HUES48 (cell line): ENCODE measurements around the gene MRPS26.
"Not testable (repeated sequence)": the region's sequence is repeated elsewhere in the genome, so short reads cannot be mapped to it uniquely, and the experiment has no call there.

ENCODE experiments used
- H3K27ac ChIP-seq: one replicate; pipeline ENCODE4 v1.7.0; 2013; ENCODE audit warnings: low read depth, low read length, inconsistent platforms
- H3K27me3 ChIP-seq: 2 replicates; pipeline ENCODE4 v1.6.1; 2013; ENCODE audit warnings: mild to moderate bottlenecking, low read length; ENCODE audit not compliant: control insufficient read depth, insufficient read depth
- H3K36me3 ChIP-seq: 2 replicates; pipeline ENCODE4 v1.6.1; 2013; ENCODE audit warnings: low read length; ENCODE audit not compliant: control insufficient read depth, insufficient read depth
- H3K4me1 ChIP-seq: 2 replicates; pipeline ENCODE4 v1.6.1; 2013; ENCODE audit warnings: mild to moderate bottlenecking, low read length; ENCODE audit not compliant: control insufficient read depth, insufficient read depth
- H3K4me3 ChIP-seq: 2 replicates; pipeline ENCODE4 v1.5.1; 2013; ENCODE audit warnings: mild to moderate bottlenecking, low read depth, low read length
- H3K9ac ChIP-seq: 2 replicates; pipeline ENCODE4 v1.6.1; 2013; ENCODE audit warnings: mild to moderate bottlenecking, low read depth, low read length, moderate library complexity
- H3K9me3 ChIP-seq: 2 replicates; pipeline ENCODE4 v1.6.1; 2013; ENCODE audit warnings: low read length; ENCODE audit not compliant: control insufficient read depth, insufficient read depth

Gene MRPS26

DNA sequence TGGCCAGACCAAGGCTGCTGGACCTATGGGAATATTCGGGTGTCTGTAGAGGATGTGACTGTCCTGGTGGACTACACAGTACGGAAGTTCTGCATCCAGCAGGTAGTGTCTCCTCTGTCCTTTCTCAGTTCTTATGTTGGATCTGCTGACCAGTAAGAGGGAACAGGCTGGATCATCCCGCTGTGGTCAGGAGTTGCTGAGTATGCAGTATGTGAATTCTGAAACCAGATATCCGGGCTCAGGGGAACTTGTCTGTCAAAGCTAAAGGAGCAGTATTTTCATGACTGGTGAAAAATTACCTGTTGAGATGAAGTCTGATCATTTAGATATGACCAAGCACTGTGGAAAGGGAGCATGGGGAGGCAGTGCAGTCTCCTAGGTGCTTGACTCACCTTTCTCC is 24.5 kb upstream of the MRPS26 start:
- Histone ChIP-seq H3K4me3 (no peak overlapping the region), H3K9ac (no peak overlapping the region), H3K4me1 (no peaks in the 10 kb centered on the region), H3K9me3 (no peaks in the 10 kb centered on the region), H3K27ac (no peak overlapping the region), H3K27me3 (no peaks in the 10 kb centered on the region), H3K36me3 (peaks cover 70% of the 10 kb centered on the region)

DNA sequence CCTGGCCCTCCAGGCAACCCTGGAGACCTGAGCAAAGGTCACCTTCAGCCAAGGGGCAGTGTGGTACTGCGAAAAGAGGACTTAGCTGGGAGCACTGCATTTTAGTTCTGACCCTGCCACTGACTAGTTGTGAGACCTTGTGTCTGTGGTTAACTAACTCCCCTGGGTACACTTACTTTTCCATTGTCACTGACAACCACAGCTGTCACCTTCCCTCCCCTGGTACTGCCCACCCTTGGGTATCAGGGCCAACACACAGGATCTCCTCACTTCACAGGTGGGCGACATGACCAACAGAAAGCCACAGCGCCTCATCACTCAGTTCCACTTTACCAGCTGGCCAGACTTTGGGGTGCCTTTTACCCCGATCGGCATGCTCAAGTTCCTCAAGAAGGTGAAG is 24.1 kb upstream of the MRPS26 start:
- H3K27me3 ChIP-seq: no peaks in the 10 kb centered on the region
- no peak overlapping the region for H3K9ac ChIP-seq
- H3K36me3 ChIP-seq: peaks cover 71% of the 10 kb centered on the region
- no peaks in the 10 kb centered on the region for H3K9me3 ChIP-seq
- H3K4me1 ChIP-seq: no peaks in the 10 kb centered on the region
- H3K27ac ChIP-seq: no peak overlapping the region
- H3K4me3 ChIP-seq: no peak overlapping the region

DNA sequence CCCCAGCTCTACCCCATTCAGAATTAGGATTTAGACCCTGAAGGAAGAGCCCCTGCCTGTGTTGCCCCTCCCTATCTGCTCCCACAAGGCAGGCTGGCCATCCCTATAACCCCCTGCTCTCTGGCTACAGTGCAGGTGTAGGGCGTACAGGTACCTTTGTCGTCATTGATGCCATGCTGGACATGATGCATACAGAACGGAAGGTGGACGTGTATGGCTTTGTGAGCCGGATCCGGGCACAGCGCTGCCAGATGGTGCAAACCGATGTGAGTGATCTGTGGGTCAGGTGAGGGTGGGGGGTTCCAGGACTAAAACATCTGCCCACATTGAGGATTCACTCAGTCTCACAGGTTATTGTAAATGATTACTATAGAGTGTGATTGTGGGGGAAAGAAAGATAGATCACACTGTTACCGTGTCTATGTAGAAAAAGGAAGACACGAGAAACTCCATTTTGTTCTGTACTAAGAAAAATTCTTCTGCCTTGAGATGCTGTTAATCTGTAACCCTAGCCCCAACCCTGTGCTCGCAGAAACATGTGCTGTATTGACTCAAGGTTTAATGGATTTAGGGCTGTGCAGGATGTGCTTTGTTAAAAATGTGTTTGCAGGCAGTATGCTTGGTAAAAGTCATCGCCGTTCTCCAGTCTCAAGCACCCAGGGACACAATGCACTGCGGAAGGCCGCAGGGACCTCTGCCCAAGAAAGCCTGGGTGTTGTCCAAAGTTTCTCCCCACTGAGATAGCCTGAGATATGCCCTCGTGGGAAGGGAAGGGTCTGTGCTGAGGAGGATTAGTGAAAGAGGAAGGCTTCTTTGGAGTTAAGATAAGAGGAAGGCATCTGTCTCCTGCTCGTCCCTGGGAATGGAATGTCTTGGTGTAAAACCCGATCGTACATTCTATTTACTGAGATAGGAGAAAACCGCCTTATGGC is 23.0 kb upstream of the MRPS26 start:
- not testable (repeated sequence) for H3K9me3 ChIP-seq, H3K4me1 ChIP-seq, H3K9ac ChIP-seq, H3K4me3 ChIP-seq, H3K27me3 ChIP-seq
- peak overlapping the region; percentile 60 for H3K27ac ChIP-seq
- H3K36me3 ChIP-seq: peaks cover 71% of the 10 kb centered on the region

DNA sequence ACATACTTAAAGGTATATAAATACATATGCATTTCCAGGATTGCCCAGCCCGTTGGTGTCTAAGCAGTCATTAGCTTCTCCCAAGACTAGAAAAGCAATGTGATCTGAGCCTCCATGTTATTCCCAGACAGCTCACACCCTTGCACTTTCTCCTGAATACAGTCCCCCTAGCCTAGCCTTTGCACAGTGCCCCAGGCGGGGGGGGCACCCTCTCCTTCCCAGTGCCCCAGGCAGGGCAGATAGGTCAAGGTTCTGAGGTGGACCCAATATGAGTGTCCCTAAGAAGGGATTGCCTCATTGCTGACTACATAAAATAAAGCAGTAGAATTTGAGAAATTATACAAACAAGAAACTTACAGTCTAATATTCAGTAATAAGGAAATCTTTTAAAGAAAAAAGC is 17.9 kb upstream of the MRPS26 start:
- H3K9ac ChIP-seq: no peak overlapping the region
- H3K4me3 ChIP-seq: no peak overlapping the region
- peaks cover 82% of the 10 kb centered on the region for H3K36me3 ChIP-seq
- H3K27me3 ChIP-seq: no peaks in the 10 kb centered on the region
- no peaks in the 10 kb centered on the region for H3K4me1 ChIP-seq
- H3K9me3 ChIP-seq: no peaks in the 10 kb centered on the region
- no peak overlapping the region for H3K27ac ChIP-seq

DNA sequence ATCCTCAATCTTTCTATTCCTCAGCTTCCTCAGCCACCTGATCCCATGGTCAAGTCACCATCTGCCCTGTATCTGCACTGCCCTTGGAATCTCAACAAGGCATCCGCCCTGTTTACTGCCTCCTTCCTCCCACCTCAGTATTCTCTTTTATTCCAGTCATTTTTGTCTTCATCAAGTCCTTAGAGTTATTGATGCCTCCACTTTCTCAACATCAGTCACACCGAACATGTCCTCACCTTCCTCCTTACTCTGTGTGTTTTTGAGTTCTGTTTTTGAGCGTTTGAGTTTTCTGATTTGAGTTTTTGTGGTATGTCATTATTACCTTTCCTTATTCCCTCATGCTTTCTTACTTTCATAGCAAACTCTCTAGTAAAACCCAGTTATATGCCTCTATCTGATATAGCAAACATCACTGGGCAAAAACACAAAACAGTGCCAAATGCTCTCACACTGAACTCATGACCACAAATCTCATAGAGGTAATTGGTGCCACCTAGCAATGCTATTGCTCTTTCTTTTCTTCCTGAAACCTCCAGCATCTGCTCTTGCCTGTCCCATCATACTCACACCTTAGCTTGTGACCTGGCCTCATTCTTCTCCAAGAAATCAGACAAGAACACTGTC is 14.2 kb upstream of the MRPS26 start:
- Histone ChIP-seq H3K36me3 (peaks cover 79% of the 10 kb centered on the region), H3K27ac (no peak overlapping the region), H3K9me3 (no peaks in the 10 kb centered on the region)

DNA sequence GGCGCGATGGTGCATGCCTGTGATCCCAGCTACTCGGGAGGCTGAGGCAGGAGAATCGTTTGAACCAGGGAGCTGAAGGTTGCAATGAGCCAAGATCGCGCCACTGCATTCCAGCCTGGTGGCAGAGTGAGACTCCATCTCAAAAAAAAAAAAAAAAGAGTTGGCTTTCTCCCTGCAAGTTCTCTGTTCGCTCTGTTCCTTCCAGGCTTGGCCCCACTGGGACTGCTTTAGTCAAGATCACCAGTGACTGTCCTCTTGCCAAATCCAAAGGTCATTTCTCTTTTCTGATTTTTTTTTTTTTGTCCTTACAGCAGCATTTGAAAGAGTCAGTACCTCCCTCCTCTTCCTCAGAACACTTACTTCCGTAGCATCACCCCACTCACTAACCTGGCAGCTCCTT is 13.2 kb upstream of the MRPS26 start:
- Histone ChIP-seq H3K9me3 (no peaks in the 10 kb centered on the region), H3K4me1 (no peaks in the 10 kb centered on the region), H3K27ac (no peak overlapping the region), H3K9ac (no peak overlapping the region), H3K27me3 (no peaks in the 10 kb centered on the region), H3K4me3 (no peak overlapping the region), H3K36me3 (peaks cover 79% of the 10 kb centered on the region)

More for the DNA sequence above, 14.2 kb upstream of the MRPS26 start:
- no peak overlapping the region for H3K4me3 ChIP-seq
- no peak overlapping the region for H3K9ac ChIP-seq
- no peaks in the 10 kb centered on the region for H3K27me3 ChIP-seq
- H3K4me1 ChIP-seq: no peaks in the 10 kb centered on the region

DNA sequence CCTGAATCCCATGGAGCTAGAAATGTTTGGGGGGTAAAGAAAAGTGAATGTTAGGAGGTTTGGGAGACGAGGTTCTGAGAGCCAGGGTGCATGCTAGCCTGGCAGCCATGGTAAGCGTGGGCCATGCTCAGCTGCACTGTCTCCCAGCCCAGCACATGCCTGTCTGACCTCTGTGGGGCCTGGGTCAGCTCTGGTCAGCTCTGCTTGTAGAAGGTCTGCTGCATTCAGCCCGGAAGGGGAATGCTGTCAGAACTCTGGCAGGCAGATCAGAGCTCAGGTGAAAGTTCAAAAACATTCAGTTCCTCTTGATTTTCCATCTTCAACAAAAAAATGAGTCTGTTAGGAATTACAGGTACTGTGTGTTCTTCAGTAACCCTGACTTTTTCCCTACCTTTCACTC is 8.2 kb upstream of the MRPS26 start:
- Histone ChIP-seq H3K36me3 (peaks cover 69% of the 10 kb centered on the region), H3K9me3 (no peaks in the 10 kb centered on the region), H3K27ac (no peak overlapping the region)

DNA sequence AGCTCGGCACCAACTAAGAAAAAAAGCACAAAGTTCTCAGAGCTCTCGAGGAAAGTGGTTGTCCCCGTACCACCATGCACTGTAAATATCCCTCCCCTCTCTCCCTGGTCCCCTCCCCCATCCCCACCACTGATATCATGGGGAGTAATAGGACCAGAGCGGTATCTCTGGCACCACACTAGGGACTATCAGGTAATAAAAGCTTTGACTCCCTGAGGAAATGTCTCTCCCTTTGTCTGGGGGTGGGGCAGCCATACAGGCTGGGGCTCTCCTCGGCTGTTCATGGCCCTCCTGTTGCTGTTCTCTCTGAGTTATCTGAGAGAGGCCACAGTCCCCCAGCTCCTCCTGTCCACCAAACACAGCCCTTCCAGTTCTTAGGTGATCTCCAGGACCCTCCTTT is 7.4 kb upstream of the MRPS26 start:
- Histone ChIP-seq H3K36me3 (peaks cover 65% of the 10 kb centered on the region), H3K27ac (no peak overlapping the region), H3K27me3 (no peaks in the 10 kb centered on the region), H3K4me3 (no peak overlapping the region), H3K9ac (no peak overlapping the region), H3K4me1 (peaks cover 16% of the 10 kb centered on the region), H3K9me3 (no peaks in the 10 kb centered on the region)

More for the DNA sequence above, 8.2 kb upstream of the MRPS26 start:
- Histone ChIP-seq H3K9ac (no peak overlapping the region), H3K27me3 (no peaks in the 10 kb centered on the region), H3K4me1 (peaks cover 13% of the 10 kb centered on the region), H3K4me3 (no peak overlapping the region)

DNA sequence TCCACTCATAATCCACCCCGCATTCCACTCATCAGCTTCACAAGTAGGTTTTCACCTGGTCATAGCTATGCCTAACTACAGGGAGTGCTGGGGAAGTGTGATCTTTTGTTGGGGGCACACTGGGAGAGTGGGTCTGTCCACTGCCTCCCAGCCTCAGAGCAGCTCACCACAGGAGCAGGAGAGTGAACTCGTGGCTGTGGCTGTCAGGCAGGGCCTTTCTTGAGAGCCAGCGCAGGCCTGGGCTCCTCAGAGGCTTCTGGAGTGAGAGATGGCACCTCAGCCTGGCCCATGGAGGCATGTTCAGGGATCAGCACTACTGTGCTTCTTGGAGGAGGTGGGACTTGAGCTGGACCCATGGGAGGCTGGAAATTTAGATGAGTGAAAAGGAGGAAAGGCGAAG is 6.4 kb upstream of the MRPS26 start:
- H3K9ac ChIP-seq: no peak overlapping the region
- no peaks in the 10 kb centered on the region for H3K9me3 ChIP-seq
- no peak overlapping the region for H3K27ac ChIP-seq
- H3K4me1 ChIP-seq: peaks cover 16% of the 10 kb centered on the region
- H3K27me3 ChIP-seq: no peaks in the 10 kb centered on the region
- peaks cover 61% of the 10 kb centered on the region for H3K36me3 ChIP-seq
- H3K4me3 ChIP-seq: no peak overlapping the region

DNA sequence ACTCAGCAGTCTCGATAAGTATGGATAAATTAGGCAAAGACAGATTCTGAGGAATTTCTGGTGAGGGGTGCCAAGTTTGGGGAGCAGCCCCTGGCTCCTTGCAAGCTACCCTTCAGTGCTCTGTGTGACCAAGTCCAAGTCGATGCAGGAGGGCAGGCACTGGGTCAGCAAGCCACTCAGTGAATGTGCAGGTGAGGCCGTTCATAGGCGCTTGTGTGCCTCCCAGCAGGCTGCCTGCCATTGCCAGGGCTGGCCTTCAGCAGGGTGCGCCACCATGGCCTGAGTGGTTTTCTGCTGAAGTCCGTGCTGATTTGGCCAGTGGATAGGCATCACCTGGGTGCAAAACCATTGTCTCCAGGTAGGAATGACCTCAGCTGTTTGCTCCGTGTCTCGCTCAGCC is 5.8 kb upstream of the MRPS26 start:
- Histone ChIP-seq H3K9me3 (no peaks in the 10 kb centered on the region), H3K27me3 (no peaks in the 10 kb centered on the region), H3K4me1 (peaks cover 19% of the 10 kb centered on the region), H3K4me3 (no peak overlapping the region), H3K36me3 (peaks cover 55% of the 10 kb centered on the region), H3K9ac (no peak overlapping the region), H3K27ac (no peak overlapping the region)

DNA sequence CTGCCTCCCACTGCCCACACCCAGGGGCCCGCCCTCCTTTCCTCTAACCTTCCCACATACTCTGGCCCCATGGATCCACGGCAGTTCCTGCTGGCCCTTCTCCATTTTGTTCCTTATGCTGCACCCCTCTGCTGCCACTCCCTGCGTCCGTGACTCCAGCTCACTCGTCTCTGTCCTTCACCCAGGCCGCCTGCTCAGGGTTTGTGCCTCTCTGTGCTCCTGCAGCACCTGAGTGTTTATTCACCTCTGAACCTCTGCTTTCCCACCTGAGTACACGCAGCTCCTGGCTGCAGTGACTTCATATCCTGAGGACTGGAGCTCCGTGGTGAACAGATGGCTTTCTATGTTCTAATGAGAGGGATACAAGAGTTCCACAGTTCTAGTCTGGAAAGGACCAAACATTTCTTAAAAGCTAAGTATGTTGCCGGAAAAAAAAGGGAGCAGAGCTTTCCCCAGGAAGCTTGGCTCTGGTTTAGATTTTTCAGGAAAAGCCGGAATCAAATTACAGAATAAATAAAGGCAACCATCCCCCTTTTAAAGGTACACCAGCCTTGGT is 3.9 kb upstream of the MRPS26 start:
- peak overlapping the region; percentile 41 for H3K4me3 ChIP-seq
- no peaks in the 10 kb centered on the region for H3K27me3 ChIP-seq
- H3K9ac ChIP-seq: peak overlapping the region; percentile 51
- H3K4me1 ChIP-seq: peaks cover 21% of the 10 kb centered on the region
- peak overlapping the region; percentile 22 for H3K27ac ChIP-seq
- H3K36me3 ChIP-seq: peaks cover 36% of the 10 kb centered on the region
- no peaks in the 10 kb centered on the region for H3K9me3 ChIP-seq
